NOMO-1 (cell line): ENCODE results near the gene NTN5.

Experiments used
- DNase-seq, 2 experiments: peaks; one replicate each; lab custom pipeline; 2025; ENCODE audit not compliant: unreplicated experiment in 2 of 2; lab: John Stamatoyannopoulos, UW

NTN5 gene

GRCh38 chr19:48631225-48631624 is 41.6 kb downstream of the NTN5 start:
- DNase-seq = no peak

- DNase-seq = no peak
Measured at GRCh38 chr19:48630296-48631063, 42.3 kb downstream of the NTN5 start.

DNA sequence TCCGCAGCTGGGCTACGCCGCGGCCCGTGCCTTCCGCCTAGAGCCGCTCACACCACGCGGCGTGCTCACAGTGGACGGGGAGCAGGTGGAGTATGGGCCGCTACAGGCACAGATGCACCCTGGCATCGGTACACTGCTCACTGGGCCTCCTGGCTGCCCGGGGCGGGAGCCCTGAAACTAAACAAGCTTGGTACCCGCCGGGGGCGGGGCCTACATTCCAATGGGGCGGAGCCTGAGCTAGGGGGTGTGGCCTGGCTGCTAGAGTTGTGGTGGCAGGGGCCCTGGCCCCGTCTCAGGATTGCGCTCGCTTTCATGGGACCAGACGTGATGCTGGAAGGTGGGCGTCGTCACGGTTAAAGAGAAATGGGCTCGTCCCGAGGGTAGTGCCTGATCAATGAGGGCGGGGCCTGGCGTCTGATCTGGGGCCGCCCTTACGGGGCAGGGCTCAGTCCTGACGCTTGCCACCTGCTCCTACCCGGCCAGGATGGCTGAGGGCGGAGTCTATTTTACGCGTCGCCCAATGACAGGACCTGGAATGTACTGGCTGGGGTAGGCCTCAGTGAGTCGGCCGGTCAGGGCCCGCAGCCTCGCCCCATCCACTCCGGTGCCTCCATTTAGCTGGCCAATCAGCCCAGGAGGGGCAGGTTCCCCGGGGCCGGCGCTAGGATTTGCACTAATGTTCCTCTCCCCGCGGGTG is 43.1 kb downstream of the NTN5 start:
- DNase-seq = no peak

- no peak for DNase-seq
Measured at GRCh38 chr19:48629297-48629598, 43.6 kb downstream of the NTN5 start.

- DNase-seq = no peak
Measured at GRCh38 chr19:48628486-48629296, 44.1 kb downstream of the NTN5 start.

DNA sequence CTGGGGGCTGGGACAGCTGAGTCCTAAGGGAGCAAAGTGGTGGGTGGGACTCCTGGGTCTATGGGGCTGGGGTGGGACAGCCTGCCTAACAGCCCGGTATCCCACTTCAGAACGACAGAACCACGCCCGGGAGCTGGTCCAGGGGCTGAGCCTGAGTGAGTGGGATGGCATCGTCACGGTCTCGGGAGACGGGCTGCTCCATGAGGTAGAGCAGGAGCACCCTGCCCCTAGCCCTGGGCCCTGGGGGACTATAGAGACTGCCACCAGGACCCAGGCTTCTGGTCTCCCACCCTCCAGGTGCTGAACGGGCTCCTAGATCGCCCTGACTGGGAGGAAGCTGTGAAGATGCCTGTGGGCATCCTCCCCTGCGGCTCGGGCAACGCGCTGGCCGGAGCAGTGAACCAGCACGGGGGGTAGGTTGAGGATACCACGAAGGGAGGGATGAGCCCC is 44.9 kb downstream of the NTN5 start:
- DNase-seq = no peak

GRCh38 chr19:48627201-48627864 is 45.5 kb downstream of the NTN5 start:
- DNase-seq = peak in 1 of 2 experiments; percentile 15

GRCh38 chr19:48625891-48626327 is 46.9 kb downstream of the NTN5 start:
- DNase-seq = no peak

- no peak for DNase-seq
Measured at GRCh38 chr19:48624791-48625723, 47.8 kb downstream of the NTN5 start.

DNA sequence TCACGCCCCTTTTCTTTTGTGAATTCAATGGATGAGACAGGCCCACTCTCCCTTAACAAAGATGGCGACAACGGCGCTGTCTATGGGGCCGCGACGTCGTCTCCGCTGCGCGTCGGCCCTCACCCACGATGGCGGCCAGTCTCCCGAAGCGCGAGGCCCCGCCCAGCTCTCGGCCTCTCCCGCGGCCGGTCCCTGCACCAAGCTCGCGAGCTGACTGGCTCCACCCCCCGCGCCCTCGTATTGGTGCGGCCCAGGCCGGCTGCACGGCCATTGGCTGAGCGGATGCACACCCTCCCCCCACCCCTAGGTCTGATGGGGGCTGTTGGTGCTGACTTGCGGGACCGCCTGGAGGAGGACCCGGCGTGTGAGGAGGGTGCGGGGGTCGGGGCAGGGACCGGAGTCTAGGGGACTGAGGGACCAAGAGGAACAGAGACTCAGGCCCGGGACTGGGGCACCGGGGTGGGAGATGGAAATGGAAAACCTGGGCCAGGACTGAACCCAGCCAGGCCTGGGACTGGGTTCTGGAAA is 48.7 kb downstream of the NTN5 start:
- no peak for DNase-seq

GRCh38 chr19:48623556-48624066 is 49.2 kb downstream of the NTN5 start:
- DNase-seq = no peak

GRCh38 chr19:48619692-48620585 is 52.9 kb downstream of the NTN5 start:
- no peak for DNase-seq

DNA sequence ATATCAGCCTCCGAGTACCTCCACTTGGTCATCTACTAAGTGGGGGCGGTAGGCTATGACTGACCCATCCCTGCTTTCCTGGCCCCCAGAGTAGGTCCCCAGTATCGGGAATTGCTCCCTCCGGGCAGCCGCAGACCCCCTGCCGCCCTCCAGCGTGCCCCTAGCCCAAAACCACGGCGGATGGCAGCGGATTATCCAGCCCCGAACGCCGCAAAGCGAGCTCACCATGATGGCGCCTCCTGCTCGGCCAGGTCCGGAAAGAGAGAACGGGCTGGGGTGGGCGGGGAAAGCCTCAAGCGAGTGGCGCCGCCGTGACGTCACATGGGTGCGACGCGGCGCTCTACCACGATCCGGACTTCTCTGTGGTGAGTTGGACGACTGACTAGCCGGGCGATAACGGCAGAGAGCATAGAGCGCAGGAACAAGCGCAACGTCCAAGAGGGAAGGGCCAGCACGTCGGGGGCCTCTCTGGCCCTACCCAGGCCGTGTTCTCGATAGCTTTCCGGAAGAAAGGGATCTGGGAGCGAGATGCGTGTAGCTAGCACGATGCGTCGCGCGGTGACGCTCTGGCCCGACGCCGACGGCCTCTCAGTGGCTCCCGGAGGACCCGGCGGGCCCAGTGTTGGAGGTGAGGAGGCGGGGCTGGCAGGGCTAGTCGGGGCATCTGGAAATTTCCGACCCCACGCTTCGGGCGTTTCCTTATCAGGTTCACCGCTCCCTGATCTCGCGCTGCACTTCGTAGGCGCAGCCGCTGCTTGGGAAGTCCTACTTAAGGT is 53.7 kb downstream of the NTN5 start, which contains the start of the genes RPL18 and SPHK2:
TSS of gene RPL18 (minus strand) at position 263 of the 776 bp plus-strand sequence. CDS start at position 228, 35 bp downstream.
TSS of gene SPHK2 (plus strand) at position 591 of the 776 bp plus-strand sequence. CDS start 1,009 bp downstream, outside the sequence.
- DNase-seq = peak; percentile 98 to 99

- DNase-seq = peak in 1 of 2 experiments; percentile 45
Measured at GRCh38 chr19:48618278-48618915, 54.4 kb downstream of the NTN5 start.

GRCh38 chr19:48617146-48617937 is 55.5 kb downstream of the NTN5 start:
- DNase-seq = no peak

GRCh38 chr19:48616491-48617056 is 56.2 kb downstream of the NTN5 start:
- DNase-seq = no peak
